Dendritic cell treated with granulocyte-macrophage colony-stimulating factor and Interleukin-4, amounts not matched to agents 40 ng/mL and 50 ng/mL, for 4 days (primary cell): Measurements from ENCODE around the gene ZFP28.

Experiments
- H3K27ac Mint-ChIP-seq: one replicate; pipeline ENCODE4 v1.8.0; 2022; ENCODE audit warnings: mild to moderate bottlenecking, mixed read lengths
- H3K27me3 Mint-ChIP-seq: one replicate; pipeline ENCODE4 v1.8.0; 2022; ENCODE audit warnings: mild to moderate bottlenecking, mixed read lengths
- H3K36me3 Mint-ChIP-seq: one replicate; pipeline ENCODE4 v1.8.0; 2022; ENCODE audit warnings: low read depth, mixed read lengths
- H3K4me1 Mint-ChIP-seq: one replicate; pipeline ENCODE4 v1.8.0; 2022; ENCODE audit warnings: low read depth, mixed read lengths
- H3K4me3 Mint-ChIP-seq: one replicate; pipeline ENCODE4 v1.8.0; 2022; ENCODE audit warnings: mild to moderate bottlenecking, moderate library complexity, mixed read lengths
- H3K9me3 Mint-ChIP-seq: one replicate; pipeline ENCODE4 v1.8.0; 2022; ENCODE audit warnings: mixed read lengths
- intact Hi-C: fragments of 100-400 bp; cut with micrococcal nuclease; formaldehyde crosslinking; loops from one replicate; pipeline ENCODE4 v1.15.0; 2022

ZFP28 gene

GRCh38 chr19:56567274-56568120, 28.7 kb downstream of the ZFP28 start, which contains the start of gene ZNF470:
TSS of gene ZNF470 (plus strand) at chr19:56567468. CDS start at chr19:56570312, 2,844 bp downstream.
- H3K9me3 Mint-ChIP-seq, result peaks cover 87% of the 10 kb centered on the region
- H3K4me3 Mint-ChIP-seq, result peak within 1 kb of the TSS; percentile 98
- intact Hi-C loops, result loop anchor here (1.0 kb wide), 1 partner anchor 28 kb away; the partner anchor contains the start of gene ZNF71
- peak within 1 kb of the TSS; percentile 98 for H3K27ac Mint-ChIP-seq
- peaks cover 1% of the 10 kb centered on the region for H3K27me3 Mint-ChIP-seq
- H3K36me3 Mint-ChIP-seq, result peaks cover 75% of the 10 kb centered on the region
- peaks cover 9% of the 10 kb centered on the region for H3K4me1 Mint-ChIP-seq

- Mint-ChIP-seq H3K27ac (no peak overlapping the region), H3K27me3 (no peaks in the 10 kb centered on the region), H3K4me3 (no peak overlapping the region), H3K36me3 (peaks cover 87% of the 10 kb centered on the region), H3K4me1 (peaks cover 6% of the 10 kb centered on the region), H3K9me3 (peaks cover 90% of the 10 kb centered on the region)
- intact Hi-C loops, result no loop called here
Observed at GRCh38 chr19:56572589-56572988, 33.8 kb downstream of the ZFP28 start.

- no peaks in the 10 kb centered on the region for H3K4me1 Mint-ChIP-seq
- peaks cover 90% of the 10 kb centered on the region for H3K9me3 Mint-ChIP-seq
- no peak overlapping the region for H3K4me3 Mint-ChIP-seq
- H3K27me3 Mint-ChIP-seq, result no peaks in the 10 kb centered on the region
- intact Hi-C loops, result no loop called here
- no peak overlapping the region for H3K27ac Mint-ChIP-seq
- H3K36me3 Mint-ChIP-seq, result peaks cover 74% of the 10 kb centered on the region
Observed at GRCh38 chr19:56573914-56574313, 35.2 kb downstream of the ZFP28 start.

- Mint-ChIP-seq H3K36me3 (peaks cover 42% of the 10 kb centered on the region), H3K27me3 (no peaks in the 10 kb centered on the region), H3K27ac (no peak overlapping the region), H3K4me1 (no peaks in the 10 kb centered on the region), H3K9me3 (peaks cover 95% of the 10 kb centered on the region), H3K4me3 (no peak overlapping the region)
- intact Hi-C loops, result no loop called here
Observed at GRCh38 chr19:56577719-56578602, 39.2 kb downstream of the ZFP28 start.

- H3K9me3 Mint-ChIP-seq, result peaks cover 68% of the 10 kb centered on the region
- peak overlapping the region; percentile 89 for H3K4me3 Mint-ChIP-seq
- H3K4me1 Mint-ChIP-seq, result peaks cover 19% of the 10 kb centered on the region
- no peaks in the 10 kb centered on the region for H3K27me3 Mint-ChIP-seq
- peak overlapping the region; percentile 82 for H3K27ac Mint-ChIP-seq
- H3K36me3 Mint-ChIP-seq, result peaks cover 38% of the 10 kb centered on the region
- intact Hi-C loops, result no loop called here
Observed at GRCh38 chr19:56594446-56594782, 55.7 kb downstream of the ZFP28 start.

GRCh38 chr19:56594783-56595547, 56.2 kb downstream of the ZFP28 start, which contains the start of gene ZNF71:
TSS of gene ZNF71 (plus strand) at chr19:56595302. CDS start at chr19:56601559, 6,257 bp downstream.
- intact Hi-C loops, result loop anchor here (1.0 kb wide), 1 partner anchor 28 kb away; the partner anchor contains the start of gene ZNF470
- peak within 1 kb of the TSS; percentile 82 for H3K27ac Mint-ChIP-seq
- peaks cover 62% of the 10 kb centered on the region for H3K9me3 Mint-ChIP-seq
- peaks cover 38% of the 10 kb centered on the region for H3K36me3 Mint-ChIP-seq
- peaks cover 19% of the 10 kb centered on the region for H3K4me1 Mint-ChIP-seq
- H3K4me3 Mint-ChIP-seq, result peak within 1 kb of the TSS; percentile 89
- H3K27me3 Mint-ChIP-seq, result no peaks in the 10 kb centered on the region

- H3K36me3 Mint-ChIP-seq, result peaks cover 42% of the 10 kb centered on the region
- H3K4me1 Mint-ChIP-seq, result peaks cover 19% of the 10 kb centered on the region
- H3K4me3 Mint-ChIP-seq, result peak overlapping the region; percentile 89
- H3K9me3 Mint-ChIP-seq, result peaks cover 61% of the 10 kb centered on the region
- no peaks in the 10 kb centered on the region for H3K27me3 Mint-ChIP-seq
- peak overlapping the region; percentile 82 for H3K27ac Mint-ChIP-seq
- intact Hi-C loops, result loop anchor here (1.0 kb wide), 1 partner anchor 28 kb away; the partner anchor contains the start of gene ZNF470
Observed at GRCh38 chr19:56595548-56595899, 56.8 kb downstream of the ZFP28 start.

GRCh38 chr19:56596676-56597075, 57.9 kb downstream of the ZFP28 start:
- Mint-ChIP-seq H3K4me3 (no peak overlapping the region), H3K9me3 (peaks cover 61% of the 10 kb centered on the region), H3K27me3 (no peaks in the 10 kb centered on the region), H3K36me3 (peaks cover 53% of the 10 kb centered on the region), H3K27ac (no peak overlapping the region), H3K4me1 (peaks cover 19% of the 10 kb centered on the region)
- intact Hi-C loops, result no loop called here

GRCh38 chr19:56597696-56598095, 58.9 kb downstream of the ZFP28 start:
- intact Hi-C loops, result no loop called here
- H3K27me3 Mint-ChIP-seq, result no peaks in the 10 kb centered on the region
- H3K9me3 Mint-ChIP-seq, result peaks cover 61% of the 10 kb centered on the region
- peaks cover 63% of the 10 kb centered on the region for H3K36me3 Mint-ChIP-seq
- H3K27ac Mint-ChIP-seq, result no peak overlapping the region
- peaks cover 19% of the 10 kb centered on the region for H3K4me1 Mint-ChIP-seq
- H3K4me3 Mint-ChIP-seq, result no peak overlapping the region

- Mint-ChIP-seq H3K27ac (no peak overlapping the region), H3K36me3 (peaks cover 68% of the 10 kb centered on the region), H3K4me3 (no peak overlapping the region), H3K27me3 (no peaks in the 10 kb centered on the region), H3K9me3 (peaks cover 81% of the 10 kb centered on the region), H3K4me1 (peaks cover under 1% of the 10 kb centered on the region)
- intact Hi-C loops, result no loop called here
Observed at GRCh38 chr19:56601375-56601774, 62.6 kb downstream of the ZFP28 start.

- intact Hi-C loops, result no loop called here
- no peak overlapping the region for H3K4me3 Mint-ChIP-seq
- no peak overlapping the region for H3K27ac Mint-ChIP-seq
- H3K4me1 Mint-ChIP-seq, result no peaks in the 10 kb centered on the region
- peaks cover 68% of the 10 kb centered on the region for H3K36me3 Mint-ChIP-seq
- peaks cover 91% of the 10 kb centered on the region for H3K9me3 Mint-ChIP-seq
- no peaks in the 10 kb centered on the region for H3K27me3 Mint-ChIP-seq
Observed at GRCh38 chr19:56603829-56604228, 65.1 kb downstream of the ZFP28 start.
